ENCODE data around the gene ZNF593OS.

ZNF593OS gene

GRCh38 chr1:26132128-26132833, 39.4 kb downstream of the ZNF593OS start:
- no peak for DNase-seq (ENCODE audit: low read depth, low spot score)
- H3K4me3 ChIP-seq (ENCODE audit: low read length), result no peak overlapping the region

GRCh38 chr1:26130695-26131094, 40.9 kb downstream of the ZNF593OS start:
- H3K4me3 ChIP-seq (ENCODE audit: low read length), result no peak overlapping the region
- DNase-seq (ENCODE audit: low read depth, low spot score), result no peak

GRCh38 chr1:26129778-26130177, 41.9 kb downstream of the ZNF593OS start:
- DNase-seq (ENCODE audit: low read depth, low spot score), result no peak
- H3K4me3 ChIP-seq (ENCODE audit: low read length), result no peak overlapping the region

DNA sequence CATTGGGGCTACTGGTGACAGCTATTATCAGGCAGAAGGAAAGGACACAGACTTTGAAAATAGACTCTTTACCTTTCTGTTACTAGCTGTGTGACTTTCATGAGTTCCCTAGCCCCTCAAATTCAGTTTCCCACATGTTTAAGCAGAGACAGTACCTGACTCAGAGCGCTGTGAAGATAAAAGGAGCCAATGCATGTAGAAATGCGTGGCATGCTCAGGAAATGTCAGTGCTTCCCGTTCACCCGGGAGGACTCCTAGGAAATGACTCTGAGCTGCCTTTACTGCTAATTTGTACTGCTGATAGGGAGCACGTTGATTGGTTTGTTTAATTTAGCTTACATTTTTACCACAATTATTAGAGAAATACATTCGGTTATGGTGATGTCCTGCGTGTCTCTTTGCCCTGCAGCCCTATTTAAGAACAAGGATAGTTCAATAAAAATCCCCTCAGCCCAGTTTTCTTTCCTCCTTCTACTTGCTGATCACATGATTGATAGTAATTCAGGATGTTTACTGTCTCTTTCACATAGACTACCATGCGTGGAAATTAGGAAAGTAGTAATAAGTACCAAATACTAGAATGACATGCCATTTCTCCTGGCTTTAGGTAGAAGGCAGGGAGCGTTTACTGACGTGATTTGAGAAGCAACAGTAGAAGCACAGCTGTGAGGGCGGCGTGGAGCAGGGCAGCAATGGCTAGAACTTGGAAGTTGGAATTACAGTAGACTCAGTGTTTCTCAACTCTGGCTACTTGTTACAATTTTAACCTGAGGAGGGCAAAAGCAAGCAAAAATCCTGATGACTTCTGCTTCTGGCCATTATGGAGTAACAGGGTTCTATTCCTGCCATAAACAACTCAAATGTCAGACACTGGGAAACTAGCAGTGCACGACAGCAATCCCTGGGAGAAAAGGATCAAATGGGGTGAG, 44.1 kb downstream of the ZNF593OS start:
- peak; percentile 42 for DNase-seq (ENCODE audit: low read depth, low spot score)
- peak overlapping the region; percentile 5; the same call in 1 of the 2 replicates for H3K4me3 ChIP-seq (ENCODE audit: low read length)

DNA sequence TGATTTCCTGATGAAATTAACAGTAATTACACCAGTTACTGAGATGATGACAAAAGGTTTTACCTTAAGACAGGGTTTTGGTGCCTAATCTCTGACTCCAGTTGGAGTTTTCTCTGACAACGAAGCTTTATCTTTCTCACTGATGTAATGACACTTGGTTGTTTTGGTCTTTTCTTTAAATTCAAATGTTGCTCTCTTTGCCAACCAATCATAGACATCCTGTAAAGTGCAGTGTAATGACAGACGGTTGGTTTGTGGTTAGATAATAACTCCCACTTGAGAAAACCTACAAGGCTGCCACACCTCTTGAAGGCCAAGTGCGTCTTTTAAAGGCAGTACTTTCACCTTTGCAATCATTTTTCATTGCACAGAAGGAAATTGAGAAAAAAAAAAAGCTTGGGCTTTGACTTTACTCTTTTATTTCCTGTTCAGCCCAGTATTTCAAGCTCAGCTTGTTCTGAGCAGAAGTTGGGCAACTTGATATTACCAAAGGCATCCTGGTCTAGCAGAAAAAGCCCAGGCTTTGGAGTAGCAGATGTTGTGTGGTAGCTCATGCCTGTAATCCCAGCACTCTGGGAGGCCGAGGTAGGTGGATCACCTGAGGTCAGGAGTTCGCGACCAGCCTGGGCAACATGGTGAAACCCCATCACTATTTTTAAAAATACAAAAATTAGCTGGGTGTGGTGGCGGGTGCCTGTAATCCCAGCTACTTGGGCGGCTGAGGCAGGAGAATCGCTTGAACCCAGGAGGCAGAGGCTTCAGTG, 45.1 kb downstream of the ZNF593OS start:
- peak; percentile 97 for DNase-seq (ENCODE audit: low read depth, low spot score)

GRCh38 chr1:26125946-26126320, 45.7 kb downstream of the ZNF593OS start:
- peak overlapping the region; percentile 27 for H3K4me3 ChIP-seq (ENCODE audit: low read length)
- DNase-seq (ENCODE audit: low read depth, low spot score), result no peak

More for the DNA sequence above, 45.1 kb downstream of the ZNF593OS start:
- peak overlapping the region; percentile 27 for H3K4me3 ChIP-seq (ENCODE audit: low read length)

GRCh38 chr1:26125382-26125781, 46.2 kb downstream of the ZNF593OS start:
- DNase-seq (ENCODE audit: low read depth, low spot score), result no peak
- H3K4me3 ChIP-seq (ENCODE audit: low read length), result no peak overlapping the region

DNA sequence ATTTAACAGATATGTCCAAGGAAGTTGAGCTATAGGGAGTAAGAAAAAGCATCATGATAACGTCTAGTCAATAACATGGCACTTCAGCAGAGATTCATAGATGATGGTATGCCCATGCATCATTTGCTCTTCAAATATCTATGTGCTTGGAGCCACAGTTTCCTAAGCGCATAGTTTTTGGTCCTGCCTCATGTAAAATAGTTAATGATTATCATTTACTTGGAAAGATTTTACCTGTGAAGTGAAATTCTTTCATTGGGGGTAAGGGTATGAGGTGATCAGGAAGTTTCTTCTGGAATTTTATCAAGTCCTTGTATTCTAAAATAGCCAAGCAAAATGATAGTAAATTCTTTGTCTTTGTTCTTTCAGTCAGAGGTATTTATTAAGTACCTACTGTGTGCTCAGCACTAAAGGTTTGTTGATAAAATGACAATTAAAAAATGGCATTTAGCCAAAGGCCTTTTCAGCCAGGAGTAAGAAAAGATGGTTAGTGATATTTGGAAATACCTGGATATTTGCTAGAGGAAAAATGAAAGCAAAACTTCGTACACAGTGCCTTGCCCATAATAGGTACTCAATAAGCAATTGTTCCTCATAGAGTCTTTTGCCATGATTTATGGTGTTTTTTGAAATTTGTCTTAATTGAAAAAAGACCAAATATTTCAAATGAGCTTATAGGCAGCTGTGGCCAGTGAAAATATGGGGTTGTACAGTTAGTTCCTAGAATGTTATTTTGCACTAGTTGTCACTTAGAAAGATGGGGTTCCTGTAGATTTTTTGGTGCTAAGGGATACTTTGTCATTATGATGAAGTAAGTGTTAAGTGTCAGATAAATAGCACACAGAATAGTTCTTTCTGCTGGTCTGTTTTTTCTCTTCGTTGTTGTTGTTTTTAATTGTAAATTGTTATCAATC, 47.0 kb downstream of the ZNF593OS start:
- H3K4me3 ChIP-seq (ENCODE audit: low read length), result no peak overlapping the region
- no peak for DNase-seq (ENCODE audit: low read depth, low spot score)

DNA sequence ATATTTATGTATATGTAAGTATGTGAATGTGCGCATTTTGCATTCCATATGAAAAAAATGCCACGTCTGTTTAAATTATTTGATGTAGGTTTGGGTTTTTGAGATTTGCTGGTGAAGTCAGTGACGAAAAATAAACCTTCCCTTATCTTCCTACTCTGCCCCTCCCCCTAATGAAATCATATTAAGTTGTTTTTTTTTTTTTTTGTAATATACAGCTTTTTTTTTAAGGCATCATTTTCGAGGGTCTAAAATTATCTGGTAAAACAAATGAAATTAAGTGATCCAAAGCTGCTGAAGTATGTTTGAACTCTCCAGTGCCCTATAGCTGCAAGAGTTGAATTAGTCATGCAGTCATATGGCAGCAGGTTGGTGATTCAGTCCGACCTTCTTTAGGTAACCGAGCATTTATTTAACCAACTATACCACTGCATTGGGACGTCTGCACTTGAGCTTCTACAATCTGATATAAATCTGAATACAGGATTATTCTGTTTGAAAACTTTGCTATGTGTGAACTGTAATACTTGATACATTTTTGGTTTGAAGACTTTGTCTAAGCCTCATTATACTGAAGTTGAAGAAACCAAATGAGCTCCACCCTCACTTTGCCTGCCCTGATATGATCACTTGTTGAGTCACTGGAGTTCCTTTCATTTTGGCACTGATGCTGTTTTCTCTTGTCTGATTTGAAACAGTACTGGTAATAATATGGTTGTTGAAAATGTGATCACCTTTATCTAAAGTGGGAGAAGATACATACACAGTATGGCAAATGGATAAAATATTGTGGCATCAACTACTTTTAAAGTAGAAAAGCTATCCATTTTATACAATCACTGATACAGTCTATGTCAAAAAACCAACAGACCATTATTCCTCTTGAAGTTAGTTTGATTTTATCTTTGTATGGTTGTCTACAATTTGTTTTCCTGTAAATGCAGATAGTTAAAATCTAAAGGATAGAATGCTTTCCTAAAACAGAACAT, 48.4 kb downstream of the ZNF593OS start:
- no peak for DNase-seq (ENCODE audit: low read depth, low spot score)
- no peak overlapping the region for H3K4me3 ChIP-seq (ENCODE audit: low read length)

DNA sequence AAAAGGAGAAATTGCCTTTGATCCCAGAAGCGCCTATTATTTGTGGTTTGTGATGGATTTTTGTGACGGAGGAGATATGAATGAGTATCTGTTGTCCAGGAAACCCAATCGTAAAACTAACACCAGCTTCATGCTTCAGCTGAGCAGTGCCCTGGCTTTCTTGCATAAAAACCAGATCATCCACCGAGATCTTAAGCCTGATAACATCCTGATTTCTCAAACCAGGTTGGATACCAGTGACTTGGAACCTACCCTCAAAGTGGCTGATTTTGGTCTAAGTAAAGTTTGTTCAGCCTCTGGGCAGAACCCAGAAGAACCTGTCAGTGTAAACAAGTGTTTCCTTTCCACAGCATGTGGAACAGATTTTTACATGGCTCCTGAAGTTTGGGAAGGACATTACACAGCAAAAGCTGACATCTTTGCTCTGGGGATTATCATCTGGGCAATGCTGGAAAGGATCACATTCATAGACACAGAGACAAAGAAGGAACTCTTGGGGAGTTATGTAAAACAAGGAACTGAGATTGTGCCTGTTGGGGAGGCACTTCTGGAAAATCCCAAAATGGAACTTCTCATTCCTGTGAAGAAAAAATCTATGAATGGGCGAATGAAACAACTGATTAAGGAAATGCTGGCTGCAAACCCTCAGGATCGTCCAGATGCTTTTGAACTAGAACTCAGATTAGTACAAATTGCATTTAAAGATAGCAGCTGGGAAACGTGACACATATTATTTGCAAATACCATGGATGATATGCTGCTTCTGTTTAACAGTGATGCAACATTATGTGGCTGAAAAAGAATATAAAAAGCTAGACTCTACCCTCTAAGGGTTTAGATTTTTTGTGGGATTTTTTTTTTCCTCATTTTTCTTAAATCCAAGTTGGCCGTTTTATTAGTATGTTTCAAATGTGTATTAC, 49.5 kb downstream of the ZNF593OS start:
- no peak for DNase-seq (ENCODE audit: low read depth, low spot score)
- H3K4me3 ChIP-seq (ENCODE audit: low read length), result no peak overlapping the region

- no peak overlapping the region for H3K4me3 ChIP-seq (ENCODE audit: low read length)
- DNase-seq (ENCODE audit: low read depth, low spot score), result no peak
Observed at GRCh38 chr1:26119892-26120608, 51.6 kb downstream of the ZNF593OS start.
